Islet precursor cell (in vitro differentiated cells): ENCODE data around the gene JMJD8.
A peak's percentile ranks its signal among the peaks of the same experiment; 100 is the strongest.

ENCODE experiments used
- DNase-seq: peaks from one replicate; pipeline ENCODE4 v3.0.0-alpha.2; 2018

JMJD8 gene

DNA sequence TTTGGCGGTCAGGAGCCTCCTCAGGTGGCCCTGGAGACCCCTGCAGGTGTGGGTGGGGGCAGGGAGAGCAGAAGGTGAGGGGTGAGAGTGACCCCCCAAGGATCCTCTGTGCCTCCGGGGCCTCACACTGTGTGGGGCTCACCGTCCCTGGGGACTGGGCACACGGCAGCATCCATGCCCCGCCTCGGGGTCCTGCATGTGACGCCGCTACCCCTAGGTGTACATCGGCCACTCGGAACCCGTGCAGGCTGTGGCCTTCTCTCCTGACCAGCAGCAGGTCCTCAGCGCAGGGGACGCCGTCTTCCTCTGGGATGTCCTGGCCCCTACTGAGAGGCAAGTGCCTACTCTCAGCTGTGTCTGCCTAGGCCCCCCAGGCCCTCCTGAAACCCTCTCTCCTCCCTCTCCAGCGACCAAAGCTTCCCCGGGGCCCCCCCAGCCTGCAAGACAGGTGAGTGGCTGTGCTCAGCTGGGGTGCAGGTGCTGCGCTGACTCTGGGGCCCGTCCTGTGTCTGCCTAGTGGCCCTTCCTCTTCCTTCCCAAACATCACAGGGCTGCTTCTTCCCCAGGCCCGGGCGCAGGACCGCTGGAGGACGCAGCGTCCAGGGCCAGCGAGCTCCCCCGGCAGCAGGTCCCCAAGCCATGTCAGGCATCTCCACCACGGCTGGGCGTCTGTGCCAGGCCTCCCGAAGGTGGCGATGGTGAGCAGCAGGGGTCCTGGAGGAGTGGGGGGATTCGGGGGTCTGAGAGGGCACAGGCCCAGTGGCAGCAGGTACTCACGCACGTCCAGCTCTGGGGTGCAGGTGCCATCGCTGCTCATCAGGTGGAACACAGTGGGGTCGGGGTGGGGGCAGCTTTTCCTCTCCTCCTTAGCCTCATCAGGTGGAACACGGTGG lies 25.2 kb downstream of the JMJD8 start:
- DNase-seq: no peak

DNA sequence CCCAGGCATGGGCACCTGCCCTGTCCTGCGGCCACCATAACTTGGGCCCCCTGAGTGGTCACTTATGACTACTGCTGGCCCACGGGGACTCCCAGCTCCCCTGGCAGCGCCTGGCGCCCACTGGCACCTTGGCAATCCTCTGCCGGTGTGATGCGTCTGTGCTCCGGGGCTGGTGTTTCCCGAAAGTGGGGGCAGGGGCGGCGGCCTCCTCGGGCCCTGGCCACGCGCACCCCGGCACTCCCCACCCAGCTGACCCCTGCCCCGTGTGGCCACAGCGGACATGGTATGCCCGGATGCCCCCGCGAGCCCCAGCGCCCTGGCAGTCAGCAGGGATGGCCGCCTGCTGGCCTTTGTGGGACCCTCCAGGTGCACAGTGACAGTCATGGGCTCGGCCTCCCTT lies 26.6 kb downstream of the JMJD8 start:
- no peak for DNase-seq

DNA sequence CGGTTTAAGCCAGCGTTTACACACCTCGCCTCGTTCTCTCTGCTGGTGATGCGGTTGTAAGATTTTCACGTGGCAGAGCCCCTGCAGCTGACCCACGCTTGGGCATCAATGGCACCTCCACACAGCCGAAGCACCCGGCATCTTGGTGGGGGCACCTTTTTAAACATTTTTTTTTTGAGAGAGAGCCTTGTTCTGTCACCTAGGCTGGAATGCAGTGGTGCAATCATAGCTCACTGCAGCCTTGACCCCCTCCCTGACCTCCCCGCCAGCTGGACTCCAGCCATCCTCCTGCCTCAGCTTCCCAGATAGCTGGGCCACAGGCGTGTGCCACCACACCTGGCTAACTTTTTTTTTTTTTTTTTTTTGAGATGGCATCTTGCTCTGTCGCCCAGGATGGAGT lies 30.1 kb downstream of the JMJD8 start:
- DNase-seq: no peak

DNA sequence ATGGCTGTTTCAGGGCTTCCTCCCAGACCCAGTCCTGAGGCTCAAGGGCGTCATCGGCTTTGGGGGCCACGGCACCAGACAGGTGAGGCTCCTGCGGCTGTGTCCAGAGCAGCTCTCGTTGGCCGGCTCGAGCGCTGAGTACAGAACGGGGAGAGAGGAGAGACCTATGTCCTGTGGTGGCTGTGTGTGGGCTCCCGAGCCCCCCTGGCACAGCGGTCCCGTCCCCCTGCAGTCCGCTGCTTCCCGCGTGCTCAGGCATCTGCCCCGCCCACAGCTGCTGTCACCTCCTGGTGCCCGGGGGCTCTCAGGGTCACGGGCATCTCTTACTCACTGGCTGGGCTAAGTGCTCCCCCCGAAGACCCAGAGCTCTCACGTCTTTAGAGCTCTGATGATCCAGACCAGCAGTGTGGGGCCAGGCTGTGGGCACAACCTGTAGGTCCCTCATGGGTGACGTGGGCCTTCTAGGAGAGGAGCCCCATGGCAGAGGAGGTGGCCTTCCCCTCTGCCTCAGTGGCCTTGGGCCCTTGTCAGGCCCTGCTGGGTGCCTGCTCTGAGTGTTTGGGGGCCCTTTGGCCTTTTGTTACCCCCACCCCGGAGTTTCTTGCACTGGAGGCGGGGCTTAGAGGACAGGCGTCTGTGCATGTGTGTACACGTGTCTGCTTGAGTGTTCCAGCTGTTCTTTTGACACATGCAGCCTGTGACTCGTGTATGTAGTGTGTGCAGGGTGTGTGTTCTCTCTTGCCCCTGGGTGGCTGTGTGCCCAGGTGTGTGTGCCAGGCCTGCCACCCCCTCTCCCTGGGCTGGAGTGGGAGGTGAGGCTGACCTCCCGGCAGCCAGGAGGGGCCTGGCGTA lies 31.5 kb downstream of the JMJD8 start:
- no peak for DNase-seq

DNA sequence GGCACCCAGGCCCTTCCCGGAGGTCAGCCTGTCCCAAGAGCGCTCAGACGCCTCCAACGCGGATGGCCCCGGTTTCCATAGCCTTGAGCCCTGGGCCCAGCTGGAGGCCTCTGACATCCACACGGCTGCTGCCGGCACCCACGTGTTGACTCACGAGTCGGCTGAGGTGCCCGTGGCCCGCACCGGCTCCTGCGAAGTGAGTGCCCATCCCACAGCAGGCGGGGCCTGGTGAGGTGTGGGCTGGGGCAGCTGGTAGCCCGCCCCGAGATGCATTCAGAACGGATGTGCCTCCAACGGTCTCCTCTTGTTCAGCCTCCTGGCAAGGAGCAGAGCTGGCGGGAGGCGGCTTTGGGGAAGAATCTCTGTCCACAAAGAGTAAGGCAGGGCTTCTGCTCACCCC lies 32.3 kb downstream of the JMJD8 start:
- no peak for DNase-seq

DNA sequence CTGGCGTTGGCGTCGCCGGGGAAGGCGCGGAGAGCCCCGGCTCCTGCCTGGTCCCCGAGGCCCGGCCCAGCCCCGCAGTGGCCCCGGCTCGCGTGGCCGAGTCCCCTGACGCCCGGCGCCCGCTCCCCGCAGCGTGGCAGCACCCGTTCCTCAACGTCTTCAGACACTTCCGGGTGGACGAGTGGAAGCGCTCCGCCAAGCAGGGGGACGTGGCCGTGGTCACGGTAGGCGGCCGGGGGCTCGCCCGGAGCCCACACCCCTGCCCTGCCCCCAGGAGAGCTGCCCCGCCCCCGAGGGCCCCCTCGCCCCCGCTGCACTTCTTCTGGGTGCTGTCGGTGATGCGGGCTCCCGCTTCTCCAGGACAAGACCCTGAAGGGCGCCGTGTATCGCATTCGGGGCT lies 34.5 kb downstream of the JMJD8 start:
- DNase-seq: no peak

DNA sequence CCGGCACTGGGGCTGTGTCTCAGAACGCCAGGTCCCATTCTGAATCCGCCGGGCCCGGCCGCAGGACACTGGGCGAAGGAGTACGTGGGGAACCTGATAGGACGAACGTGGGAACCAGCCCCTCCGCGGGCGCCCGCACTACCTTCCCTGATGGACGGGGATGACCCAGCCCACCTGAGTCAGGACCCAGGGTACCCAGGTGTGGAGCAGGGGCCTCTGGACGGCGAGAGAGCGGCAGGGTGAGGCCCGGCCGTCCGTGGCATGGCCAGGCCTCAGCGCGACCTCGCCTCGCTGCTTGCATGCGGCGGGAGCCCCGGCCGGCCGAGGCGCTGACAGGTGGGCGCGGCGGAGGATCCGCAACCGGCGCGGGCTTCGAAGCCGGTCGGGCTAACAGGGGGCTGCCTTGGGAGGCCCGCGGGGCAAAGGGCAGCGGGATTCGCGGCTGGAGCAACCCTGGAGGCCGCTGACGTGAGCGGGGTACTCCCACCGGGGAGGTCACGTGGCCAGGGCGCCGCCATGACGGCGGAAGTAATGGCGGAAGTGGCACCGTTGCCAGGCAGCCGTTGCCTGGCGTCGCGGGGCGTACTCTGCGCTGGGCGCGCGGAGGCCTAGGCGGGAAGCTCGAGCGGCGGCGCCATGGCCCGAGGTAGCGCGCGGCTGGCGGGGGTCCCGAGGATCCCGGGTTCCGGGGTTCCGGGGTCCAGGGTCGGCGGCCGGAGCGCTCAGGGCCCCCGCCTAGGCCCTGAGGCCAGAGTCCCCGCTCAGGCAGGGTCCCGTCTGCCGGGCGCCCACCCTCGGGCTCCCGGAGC lies 35.1 kb downstream of the JMJD8 start, which contains the start of gene WDR90:
Gene WDR90, plus strand, starts transcription at position 585 of the 809 bp plus-strand sequence. Its CDS starts 52 bp downstream, at position 637.
- DNase-seq: peak; percentile 95

DNA sequence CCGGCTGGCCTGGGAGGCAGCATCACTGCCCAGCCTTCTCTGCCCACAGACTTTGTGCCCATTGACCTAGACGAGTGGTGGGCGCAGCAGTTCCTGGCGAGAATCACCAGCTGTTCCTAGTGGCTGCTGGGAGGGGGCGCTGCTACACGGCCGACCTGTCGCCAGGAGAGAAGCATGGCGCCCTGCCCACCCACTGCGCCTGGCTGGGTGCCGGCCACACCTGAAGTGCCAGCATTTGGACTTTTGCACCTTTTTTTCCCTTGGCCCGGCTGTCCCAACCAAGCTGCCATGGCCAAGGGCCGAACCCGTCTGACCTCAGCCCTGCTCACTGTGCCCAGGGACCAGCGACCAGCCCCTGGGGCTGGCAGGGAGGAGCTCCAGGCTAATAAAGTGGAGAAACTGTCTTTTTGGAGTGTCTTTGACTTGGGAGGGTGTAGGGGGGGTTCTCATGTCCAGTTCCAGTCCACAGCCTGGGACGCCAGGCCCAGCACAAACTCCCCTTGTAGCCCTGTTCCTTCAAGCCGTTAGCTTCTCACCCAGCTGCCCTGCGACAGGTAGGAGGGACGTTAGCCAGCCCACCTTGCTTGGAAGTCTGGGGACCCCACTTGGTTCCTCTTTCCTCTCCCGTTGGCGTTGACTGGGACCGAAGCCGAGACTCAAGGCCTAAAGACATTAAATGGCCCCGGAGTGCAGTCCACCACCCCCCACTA lies 35.9 kb downstream of the JMJD8 start:
- no peak for DNase-seq

DNA sequence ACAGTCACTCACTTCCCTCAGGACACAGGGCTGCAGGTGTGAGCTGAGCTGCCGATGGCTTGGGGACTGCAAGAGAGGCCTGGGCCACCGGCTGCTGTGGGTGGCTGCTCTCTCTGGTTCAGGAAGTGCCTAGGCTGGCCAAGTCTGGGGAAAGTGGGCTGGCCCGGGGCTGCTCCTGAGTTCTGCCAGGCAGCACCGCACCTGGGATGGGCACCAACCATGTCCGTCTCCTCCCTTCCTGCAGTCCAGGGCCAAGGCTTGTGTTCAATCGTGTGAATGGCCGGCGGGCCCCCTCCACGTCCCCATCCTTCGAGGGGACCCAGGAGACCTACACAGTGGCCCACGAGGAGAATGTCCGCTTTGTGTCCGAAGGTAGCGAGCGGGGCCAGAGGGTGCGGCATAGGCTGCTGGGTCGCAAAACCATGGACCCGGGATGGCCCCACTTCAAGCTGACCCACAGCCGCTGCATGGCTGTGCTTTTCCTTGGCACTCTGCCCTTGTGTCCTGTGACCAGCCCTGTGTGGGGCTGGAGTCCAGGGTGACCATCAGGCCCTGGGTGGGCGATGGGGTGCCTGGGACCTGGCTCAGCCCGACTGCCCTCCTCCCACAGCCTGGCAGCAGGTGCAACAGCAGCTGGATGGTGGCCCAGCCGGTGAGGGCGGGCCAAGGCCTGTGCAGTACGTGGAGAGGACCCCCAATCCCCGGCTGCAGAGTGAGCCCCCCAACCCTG lies 36.8 kb downstream of the JMJD8 start:
- no peak for DNase-seq

DNA sequence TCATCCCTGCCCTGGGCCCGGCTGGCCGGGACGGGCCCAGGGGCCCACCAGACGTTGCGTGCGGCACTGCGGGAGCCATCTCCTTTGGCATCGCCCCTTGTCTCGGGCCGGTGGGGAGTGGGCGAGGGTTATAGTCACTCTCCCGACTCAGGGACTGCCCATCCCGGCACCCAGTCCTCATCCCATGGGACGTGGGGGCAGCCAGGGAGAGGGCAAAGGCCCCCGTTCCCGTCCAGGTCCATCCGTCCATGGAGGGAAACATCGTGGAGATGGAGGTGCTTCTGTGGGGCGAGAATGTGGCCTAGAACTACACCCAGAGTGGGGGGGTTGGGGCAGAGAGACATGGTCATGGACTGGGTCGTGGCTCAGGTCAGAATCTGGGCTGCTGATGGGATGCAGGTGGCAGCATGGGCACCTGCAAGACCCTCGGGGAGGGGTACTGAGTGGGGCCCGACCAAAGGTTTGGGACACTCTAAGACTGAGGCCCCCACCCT lies 37.4 kb downstream of the JMJD8 start:
- no peak for DNase-seq

DNA sequence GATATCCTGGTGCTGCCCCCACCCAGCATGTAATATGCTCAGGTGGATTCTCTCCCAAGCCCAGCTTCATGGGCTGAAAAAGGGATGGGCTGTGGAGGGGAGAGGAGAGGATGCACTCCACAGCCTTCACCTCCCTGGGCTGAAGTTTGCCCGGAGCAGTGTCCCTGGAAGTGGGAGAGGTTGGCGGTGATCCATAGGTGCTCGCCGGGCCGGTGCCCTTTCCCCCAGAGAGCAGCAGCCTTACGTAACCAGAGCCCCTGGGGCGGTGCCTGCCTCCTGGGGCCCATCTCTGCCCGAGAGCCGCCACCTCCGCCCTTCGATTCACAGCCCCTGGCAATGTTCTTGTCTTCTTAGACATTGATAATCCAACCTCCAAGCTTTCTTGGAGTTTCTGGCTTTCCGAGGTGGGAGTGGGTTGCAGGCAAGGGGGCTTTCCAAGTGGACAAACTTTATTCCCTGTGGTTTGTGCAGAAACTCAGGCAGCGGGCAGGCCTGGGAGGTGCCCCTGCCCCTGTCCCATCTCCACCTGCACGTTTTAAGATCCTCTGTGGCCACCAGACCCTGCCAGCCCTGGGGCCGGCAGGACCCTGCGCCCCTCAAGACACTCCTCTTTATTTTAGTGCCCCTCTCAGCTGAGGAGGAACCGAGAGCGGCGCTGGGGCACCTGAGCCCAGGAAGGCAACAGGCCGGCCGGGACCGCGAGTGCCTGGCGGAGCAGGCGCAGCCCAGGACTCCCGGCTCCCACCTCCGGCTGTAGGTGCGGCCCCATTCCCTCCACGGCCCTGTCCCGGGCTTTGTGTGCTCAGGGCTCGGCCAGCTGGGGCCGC lies 38.1 kb downstream of the JMJD8 start:
- DNase-seq: no peak

DNA sequence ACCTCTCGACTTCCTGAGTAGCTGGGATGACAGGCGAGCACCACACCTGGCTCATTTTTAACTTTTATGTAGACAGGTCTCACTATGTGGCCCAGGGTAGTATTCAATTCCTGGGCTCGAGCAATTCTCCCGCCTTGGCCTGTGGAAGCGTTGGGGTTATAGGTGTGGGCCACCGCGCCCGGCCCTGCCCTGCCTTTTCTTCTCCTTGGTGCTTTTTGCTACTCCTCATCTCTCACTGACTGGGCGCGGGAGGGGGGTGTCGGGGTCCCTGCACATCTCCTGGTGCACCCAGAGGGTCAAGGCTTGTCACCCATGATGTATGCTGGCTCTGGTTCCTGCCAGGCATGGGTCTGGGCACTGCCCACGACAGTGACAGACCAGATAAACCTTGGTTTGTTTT lies 39.6 kb downstream of the JMJD8 start:
- DNase-seq: no peak

DNA sequence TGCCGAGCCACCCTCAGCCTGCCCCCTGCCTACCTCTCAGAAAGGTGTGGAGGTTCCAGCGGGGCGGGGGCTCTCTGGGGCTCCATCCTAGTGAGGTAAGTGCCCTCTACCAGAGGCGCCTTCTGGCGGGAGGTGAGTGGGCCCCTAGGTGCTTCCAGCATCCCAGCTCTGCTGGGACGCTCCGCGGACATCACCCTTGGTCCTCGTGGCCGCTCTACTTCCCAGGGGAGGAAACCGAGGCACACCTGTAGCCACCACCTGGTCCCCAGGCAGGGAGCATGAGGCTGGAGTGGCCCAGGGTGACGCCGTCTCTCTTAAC lies 41.1 kb downstream of the JMJD8 start:
- DNase-seq: no peak

DNA sequence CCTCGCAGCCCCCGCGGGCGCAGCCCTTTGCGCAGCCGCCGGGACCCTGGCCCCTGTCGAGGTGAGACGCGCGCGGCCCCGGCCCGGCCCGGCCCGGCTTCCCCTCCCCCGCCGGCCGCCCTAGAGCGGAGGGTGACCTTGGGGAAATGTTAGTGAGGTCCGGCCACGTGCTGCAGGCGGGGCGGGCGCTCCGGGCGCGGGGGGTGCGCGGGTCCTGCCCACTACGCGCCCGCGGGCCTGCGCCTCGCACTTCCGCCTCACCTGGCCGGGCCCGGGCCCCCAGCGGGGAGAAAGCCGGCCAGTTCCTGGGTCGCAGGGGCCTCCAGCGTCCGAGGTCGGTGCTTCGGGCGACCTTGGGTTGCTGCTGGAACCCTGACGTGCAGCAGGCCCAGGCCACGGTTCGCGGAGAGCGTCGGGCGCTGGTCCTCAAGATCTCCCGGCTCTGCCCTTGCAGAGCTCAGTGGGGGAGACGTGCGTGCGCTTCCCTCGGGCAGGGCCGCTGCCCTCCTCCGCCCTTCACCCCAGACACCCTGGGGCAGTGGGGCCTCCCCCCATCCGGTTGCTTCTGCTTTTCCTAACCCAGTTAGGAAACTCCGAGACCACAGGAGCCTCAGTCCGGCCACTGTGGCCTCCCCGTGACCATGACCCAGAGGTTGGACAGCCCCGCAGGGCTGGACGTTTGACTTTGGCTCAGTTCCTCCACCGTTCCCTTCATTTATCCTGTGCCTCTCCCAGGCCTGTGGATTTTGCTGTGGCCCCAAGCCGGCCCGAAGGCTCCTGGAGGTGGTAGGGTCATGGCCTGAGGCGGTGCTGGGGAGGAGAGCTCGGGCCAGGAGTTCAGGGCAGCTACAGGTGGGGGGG lies 41.7 kb downstream of the JMJD8 start:
- DNase-seq: no peak

DNA sequence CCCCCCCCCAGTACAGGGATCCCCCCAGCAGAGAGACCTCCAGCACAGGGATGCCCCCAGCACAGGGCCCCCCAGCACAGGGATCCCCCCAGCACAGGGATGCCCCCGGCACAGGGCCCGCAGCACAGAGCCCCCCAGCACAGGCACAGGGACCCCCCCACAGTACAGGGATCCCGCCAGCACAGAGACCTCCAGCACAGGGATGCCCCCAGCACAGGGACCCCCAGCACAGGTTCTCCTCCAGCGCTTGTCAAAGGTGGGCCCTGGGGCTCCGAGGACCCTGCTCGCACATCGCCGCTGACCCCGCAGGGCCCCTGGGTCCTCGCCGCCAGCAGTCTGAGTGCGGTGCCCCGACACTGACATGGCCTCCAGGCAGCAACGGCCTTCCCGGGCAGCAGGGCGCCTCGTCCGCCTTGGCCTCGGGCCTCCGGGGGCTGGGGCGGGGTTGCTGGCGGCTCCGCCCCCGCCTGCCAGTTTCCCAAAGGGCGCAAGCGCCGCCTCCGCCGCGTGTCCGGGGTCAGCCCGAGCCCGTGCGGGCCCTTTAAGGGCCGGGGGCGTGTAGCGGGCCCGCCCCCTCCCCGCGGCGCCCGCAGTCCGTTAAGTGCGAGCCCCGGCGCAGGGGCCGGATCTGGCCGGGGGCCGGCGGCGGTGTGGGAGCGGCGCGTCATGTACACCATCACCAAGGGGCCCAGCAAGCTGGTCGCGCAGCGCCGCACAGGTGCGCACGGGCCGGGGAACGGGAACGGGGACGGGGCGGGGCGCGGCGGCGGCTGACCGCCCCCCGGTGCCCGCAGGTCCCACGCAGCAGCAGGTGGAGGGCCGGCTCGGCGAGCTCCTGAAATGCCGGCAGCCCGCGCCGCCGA lies 42.6 kb downstream of the JMJD8 start, which contains the start of gene MCRIP2:
Gene MCRIP2, plus strand, starts transcription at position 503 of the 863 bp plus-strand sequence. Its CDS starts 164 bp downstream, at position 667.
- peak; percentile 86 for DNase-seq

DNA sequence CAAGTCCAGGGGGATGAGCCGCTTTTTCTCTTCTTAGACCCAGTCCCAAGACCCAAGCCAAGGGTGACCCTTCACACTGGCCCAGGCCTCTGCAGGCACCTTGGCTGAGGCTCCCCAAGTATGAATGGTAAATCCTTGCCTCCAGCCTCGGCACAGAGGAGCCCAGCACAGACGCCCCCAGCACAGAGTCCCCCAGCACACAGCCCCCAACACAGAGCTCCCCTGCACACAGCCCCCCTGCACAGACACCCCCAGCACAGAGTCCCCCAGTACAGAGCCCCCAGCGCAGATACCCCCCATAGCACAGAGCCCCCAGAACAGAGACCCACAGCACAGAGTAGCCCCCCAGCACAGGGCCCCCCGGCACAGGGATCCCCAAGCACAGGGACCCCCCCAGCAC lies 43.5 kb downstream of the JMJD8 start:
- no peak for DNase-seq

DNA sequence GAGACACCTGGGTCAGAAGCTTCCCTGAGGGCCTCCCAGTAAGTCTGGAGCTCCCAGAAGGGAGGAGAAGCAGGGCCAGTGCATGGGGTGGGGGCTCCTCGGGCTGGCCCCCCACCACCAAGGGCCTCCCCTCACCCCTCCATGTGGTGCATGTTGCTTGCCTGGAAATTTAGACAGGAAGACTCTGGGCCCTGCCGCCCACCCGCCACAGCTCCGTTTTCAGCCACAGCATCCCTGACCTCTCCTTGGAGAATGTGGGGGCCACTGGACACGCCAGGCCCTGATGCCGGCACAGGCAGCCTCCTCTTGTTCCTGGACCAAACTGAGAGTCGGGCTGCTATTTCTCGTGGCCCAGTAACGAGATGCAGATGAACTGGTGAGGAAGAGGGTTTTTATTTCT lies 45.3 kb downstream of the JMJD8 start:
- DNase-seq: no peak

DNA sequence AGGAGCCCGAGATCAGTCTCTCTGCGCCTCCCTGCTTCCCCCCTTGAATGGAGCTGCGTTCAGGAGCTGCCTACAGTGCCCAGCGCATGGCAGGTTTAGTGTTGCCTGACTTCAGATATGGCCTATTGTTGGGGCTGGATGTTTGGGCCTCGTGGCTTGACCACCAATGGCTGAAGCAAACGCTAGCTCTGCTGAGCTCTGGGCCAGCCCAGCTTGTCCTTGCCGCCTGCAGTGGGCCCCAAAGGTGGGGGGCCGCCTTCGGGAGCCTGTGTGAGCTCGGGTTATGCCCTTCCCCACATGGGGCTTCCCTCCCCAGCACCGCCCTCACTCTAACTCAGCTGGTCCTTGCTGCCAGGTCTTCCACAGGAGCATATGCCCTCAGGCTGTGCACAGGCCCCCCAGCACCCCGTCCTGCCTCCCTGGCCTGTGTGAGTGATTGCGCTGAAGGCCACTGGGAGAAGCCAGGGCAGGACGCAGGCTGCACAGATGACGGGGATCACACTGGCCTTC lies 46.0 kb downstream of the JMJD8 start:
- DNase-seq: no peak
